T-helper 1 cell treated with Interleukin-12 subunit alpha and Interleukin-12 subunit beta and Interleukin-4 antibody, amounts not matched to agents 30 μg/mL and 1 μg/mL, for 36 hours (primary cell): ENCODE results near the gene XPO5.

Experiments used
- H3K27ac Mint-ChIP-seq: one replicate; pipeline ENCODE4 v1.8.0; 2021; ENCODE audit warnings: mild to moderate bottlenecking, mixed read lengths
- H3K27me3 Mint-ChIP-seq: one replicate; pipeline ENCODE4 v1.8.0; 2021; ENCODE audit warnings: low read depth, mixed read lengths
- H3K36me3 Mint-ChIP-seq: one replicate; pipeline ENCODE4 v1.8.0; 2021; ENCODE audit warnings: low read depth, mixed read lengths
- H3K4me1 Mint-ChIP-seq: one replicate; pipeline ENCODE4 v1.8.0; 2021; ENCODE audit warnings: low read depth, mixed read lengths
- H3K4me3 Mint-ChIP-seq: one replicate; pipeline ENCODE4 v1.8.0; 2021; ENCODE audit warnings: mild to moderate bottlenecking, moderate library complexity, mixed read lengths
- H3K9me3 Mint-ChIP-seq: one replicate; pipeline ENCODE4 v1.8.0; 2021; ENCODE audit warnings: mixed read lengths

The XPO5 gene

DNA sequence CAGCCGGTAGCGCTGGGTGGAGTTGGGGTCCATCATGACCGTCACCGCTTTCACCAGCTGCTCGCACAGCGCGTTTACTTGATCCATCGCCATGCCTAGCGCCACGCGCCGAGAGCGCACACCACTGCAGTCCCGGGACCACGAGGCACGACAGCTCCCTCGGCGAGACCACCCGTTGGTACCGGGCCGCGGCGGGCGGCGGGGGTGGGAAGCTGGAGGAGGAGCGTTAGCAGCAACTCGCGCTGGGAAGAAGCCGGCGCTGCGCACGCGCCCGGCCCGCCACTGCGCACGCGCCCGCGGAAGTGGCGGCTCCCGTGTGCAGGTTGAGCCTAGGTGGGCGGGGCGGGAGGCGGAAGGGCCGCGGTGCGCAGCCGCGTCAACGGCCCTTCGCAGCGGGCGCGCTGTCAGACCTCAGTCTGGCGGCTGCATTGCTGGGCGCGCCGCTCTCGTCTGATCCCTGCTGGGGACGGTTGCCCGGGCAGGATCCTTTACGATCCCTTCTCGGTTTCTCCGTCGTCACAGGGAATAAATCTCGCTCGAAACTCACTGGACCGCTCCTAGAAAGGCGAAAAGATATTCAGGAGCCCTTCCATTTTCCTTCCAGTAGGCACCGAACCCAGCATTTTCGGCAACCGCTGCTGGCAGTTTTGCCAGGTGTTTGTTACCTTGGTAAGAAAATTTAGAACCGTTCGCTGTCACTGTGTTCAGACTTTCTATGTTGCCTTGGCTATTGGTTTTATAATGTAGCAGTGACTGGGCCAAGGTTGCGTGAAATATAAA, at the start of gene XPO5, which contains the start of gene POLH:
XPO5 (minus strand) TSS at position 267 of the 780 bp plus-strand sequence; CDS start at position 93, 174 bp downstream.
POLH (plus strand) TSS at position 414 of the 780 bp plus-strand sequence. CDS start 6,135 bp downstream, outside the sequence.
- H3K9me3 Mint-ChIP-seq = no peaks in the 10 kb centered on the region
- no peaks in the 10 kb centered on the region for H3K27me3 Mint-ChIP-seq
- H3K36me3 Mint-ChIP-seq = peaks cover 29% of the 10 kb centered on the region
- H3K27ac Mint-ChIP-seq = peak within 1 kb of the TSS; percentile 92
- H3K4me3 Mint-ChIP-seq = peak within 1 kb of the TSS; percentile 97
- H3K4me1 Mint-ChIP-seq = peaks cover 40% of the 10 kb centered on the region

DNA sequence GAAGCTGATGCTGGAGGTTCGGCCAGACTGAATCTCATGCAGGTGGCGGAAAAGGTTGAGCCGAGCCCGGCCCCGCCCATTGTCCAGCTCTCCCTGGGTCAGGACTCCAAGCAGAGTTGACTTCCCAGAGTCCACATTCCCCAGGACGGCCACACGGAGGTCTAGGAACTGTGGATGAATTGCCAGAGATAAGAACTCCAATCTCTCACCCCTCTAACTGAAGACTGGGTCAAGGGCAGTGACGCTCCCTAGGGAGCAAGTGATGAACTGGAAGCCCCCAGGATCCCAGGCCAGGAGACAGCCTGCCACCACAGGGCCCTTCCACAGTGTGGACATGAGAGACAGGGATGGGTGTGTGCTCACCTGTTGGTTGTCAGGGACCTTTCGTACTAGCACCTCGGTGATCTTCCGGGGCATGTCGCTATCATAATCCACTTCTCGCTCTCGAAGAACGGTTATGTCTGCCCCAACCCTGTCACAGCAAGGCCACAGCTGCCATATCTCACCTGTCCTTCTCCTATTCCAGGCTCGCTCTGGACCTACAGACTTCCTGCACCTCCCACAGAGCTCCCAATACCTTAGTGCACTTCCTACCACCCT, 49.7 kb upstream of the XPO5 start:
- H3K9me3 Mint-ChIP-seq = no peaks in the 10 kb centered on the region
- peak overlapping the region; percentile 27 for H3K27ac Mint-ChIP-seq
- H3K27me3 Mint-ChIP-seq = no peaks in the 10 kb centered on the region
- peaks cover 37% of the 10 kb centered on the region for H3K4me1 Mint-ChIP-seq
- no peak overlapping the region for H3K4me3 Mint-ChIP-seq
- peaks cover 40% of the 10 kb centered on the region for H3K36me3 Mint-ChIP-seq

DNA sequence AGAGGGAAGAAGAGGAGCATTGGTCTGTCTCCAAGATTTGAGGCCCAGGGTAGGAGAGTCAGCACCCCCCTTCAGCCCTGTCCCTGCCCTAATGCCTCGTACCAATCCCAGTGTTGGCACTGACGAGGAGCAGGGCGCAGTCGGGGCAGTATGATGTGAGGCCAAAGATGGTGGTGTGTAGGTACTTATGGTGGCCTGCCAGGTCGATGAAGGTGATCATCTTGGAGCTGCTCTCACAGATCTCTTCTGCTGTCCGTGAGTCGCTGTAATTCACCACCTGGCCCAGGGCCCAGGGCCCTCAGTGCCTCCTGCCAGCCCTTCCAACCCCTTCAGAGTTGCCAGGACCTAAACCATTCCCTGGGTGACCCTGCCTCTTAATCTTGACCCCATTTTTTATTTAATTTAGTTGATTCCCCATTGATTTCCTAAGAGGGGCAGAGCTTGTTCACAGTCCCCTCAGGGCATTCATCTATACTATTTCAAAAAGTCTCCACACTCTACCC, 49.0 kb upstream of the XPO5 start:
- H3K36me3 Mint-ChIP-seq = peaks cover 40% of the 10 kb centered on the region
- no peaks in the 10 kb centered on the region for H3K9me3 Mint-ChIP-seq
- no peak overlapping the region for H3K4me3 Mint-ChIP-seq
- H3K27me3 Mint-ChIP-seq = no peaks in the 10 kb centered on the region
- no peak overlapping the region for H3K27ac Mint-ChIP-seq
- peaks cover 31% of the 10 kb centered on the region for H3K4me1 Mint-ChIP-seq

DNA sequence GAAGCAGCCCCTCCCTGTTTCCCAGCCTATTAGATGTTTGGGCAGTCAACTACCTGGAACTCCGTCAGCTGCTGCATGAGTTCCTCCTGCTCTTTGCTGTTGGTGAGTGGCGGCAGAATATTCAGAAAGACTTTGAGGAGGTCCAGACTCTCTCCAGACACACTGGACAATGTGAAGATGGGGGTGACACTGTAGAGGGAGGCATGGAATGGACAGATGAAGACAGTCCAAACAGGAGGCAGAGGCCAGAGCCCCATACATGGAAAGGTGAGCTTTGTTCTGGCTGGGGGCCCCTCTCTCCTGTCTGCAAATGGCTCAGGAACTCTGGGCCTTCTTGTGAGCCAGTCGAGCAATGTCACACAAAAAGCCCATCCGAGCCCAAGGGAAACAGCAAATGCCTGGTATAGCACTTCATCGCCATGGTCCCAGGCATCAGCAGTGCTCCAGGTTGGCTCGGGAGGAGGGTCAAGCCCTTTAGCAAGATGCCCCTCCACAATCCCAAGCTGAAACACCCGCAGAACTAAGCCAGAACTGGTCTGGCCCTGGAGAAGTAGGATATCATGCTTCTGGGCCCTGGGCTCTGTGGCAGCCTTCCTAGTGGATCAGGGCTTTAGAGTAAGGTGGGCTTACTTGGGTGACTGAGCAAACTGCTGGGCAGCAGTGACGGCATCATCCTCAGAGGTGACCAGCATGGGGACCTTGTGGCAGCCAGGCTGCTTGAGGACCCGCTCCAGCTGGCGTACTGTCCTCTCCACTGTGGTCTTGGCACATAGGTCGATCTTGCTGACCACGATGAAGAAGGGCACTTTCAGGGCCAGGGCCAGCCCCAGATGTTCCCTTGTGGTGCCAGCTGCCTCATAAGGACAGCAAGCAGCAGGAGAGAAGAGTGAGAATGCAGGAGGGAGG, 48.3 kb upstream of the XPO5 start:
- Mint-ChIP-seq H3K27me3 (no peaks in the 10 kb centered on the region), H3K27ac (no peak overlapping the region), H3K4me1 (peaks cover 29% of the 10 kb centered on the region), H3K9me3 (no peaks in the 10 kb centered on the region), H3K36me3 (peaks cover 42% of the 10 kb centered on the region), H3K4me3 (no peak overlapping the region)

DNA sequence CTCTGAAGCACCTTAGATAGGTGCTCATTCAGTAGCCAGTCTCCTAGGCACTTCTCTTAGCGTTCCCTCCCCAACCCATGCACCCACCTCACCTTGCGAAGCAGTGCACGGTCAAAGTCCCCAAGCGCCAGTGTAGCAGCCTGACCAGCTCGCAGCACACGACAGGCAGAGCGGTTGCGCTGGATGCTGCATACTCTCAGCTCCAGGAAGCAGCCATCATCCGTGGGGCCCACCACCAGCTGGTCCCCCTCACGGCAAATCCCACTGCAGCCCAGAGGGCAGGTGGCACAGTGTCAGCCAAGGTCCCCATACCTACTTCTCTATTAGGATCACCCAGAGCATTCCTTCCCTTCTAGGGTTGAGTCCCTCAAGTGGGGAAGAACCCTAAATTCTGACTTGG, 46.7 kb upstream of the XPO5 start:
- Mint-ChIP-seq H3K4me3 (no peak overlapping the region), H3K9me3 (no peaks in the 10 kb centered on the region), H3K4me1 (peaks cover 19% of the 10 kb centered on the region), H3K27ac (peak overlapping the region; percentile 19), H3K27me3 (no peaks in the 10 kb centered on the region), H3K36me3 (peaks cover 39% of the 10 kb centered on the region)

DNA sequence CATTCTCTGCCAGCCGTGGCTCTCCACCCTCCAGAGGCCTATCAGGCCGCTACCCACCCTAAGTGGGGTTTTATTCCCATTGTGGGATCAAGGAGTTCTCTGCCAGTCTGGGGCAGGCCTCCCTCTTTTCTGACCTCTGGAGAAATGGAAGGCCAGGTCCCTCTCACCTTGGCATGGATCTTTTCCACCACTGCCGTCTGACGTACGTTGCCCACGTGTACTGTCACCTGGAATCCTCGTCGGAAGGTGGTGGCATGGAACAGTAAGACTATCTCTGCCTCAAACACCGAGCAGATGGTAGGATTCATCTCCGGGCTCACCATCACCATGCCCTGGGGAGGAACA, 46.0 kb upstream of the XPO5 start:
- H3K27ac Mint-ChIP-seq = peak overlapping the region; percentile 5

DNA sequence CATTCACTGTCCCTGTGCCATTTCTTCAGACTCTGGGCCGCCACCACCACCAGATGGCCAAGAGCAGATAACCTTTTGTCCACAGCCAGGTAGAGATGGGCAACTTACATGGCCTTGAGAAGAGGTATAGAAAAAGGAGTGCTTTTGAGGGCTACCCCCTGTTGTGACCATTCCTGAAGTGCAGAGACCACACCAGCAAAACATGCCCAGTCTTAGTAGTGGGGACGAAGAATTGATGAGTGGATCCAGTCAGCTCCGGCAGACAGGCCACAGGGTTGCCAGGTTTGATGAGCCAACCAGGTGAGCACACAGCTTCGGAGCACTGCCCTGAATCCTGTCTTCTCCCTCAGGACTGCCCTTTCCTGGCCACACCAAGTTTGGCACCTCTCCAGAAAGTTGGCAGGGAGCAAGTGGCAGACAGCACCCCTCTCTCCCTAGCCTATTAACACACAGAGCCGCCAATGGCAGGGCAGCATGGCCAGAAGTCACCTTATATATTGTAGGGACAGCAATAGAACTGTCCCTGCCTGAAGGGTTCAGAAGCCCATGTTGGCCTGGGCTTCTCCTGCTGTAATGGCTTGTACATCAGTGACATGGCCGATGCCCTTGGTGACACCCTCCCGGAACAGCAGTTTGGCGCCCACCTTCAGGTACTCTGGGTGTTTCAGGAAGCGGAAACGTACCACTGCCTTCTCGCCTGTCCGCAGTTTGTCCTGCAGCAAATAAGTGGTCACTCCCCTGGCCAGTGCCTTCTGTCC, 45.4 kb upstream of the XPO5 start:
- Mint-ChIP-seq H3K27ac (no peak overlapping the region), H3K4me1 (peaks cover 6% of the 10 kb centered on the region)

More for the DNA sequence above, 46.0 kb upstream of the XPO5 start:
- Mint-ChIP-seq H3K4me1 (peaks cover 11% of the 10 kb centered on the region), H3K36me3 (peaks cover 35% of the 10 kb centered on the region), H3K4me3 (no peak overlapping the region), H3K27me3 (no peaks in the 10 kb centered on the region), H3K9me3 (no peaks in the 10 kb centered on the region)

DNA sequence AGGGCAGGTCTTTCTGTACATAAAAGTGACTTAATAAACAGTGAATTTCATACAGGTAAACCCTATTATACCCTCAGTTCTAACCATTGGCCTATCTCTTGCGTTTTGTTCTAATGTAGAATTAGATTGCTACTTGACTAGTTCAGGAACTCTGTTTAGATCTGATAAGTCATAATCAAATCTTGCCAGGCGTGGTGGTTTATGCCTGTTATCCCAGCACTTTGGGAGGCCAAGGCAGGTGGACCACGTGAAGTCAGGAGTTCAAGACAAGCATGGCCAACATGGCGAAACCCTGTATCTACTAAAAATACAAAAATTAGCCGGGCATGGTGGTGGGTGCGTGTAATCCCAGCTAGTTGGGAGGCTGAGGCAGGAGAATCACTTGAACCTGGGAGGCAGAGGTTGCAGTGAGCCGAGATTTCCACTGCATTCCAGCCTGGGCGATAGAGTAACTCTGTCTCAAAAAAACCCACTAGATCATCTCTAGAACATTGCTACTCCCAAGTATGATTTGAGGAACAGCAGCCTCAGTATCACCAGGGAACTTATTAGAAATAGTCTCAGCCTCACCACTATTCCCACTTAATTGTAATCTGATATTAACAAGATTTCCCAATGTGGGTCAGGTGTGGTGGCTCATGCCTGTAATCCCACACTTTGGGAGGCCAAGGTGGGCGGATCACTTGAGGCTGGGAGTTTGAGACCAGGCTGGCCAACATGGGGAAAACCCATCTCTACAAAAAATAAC, 41.1 kb upstream of the XPO5 start:
- H3K27me3 Mint-ChIP-seq = no peaks in the 10 kb centered on the region
- H3K36me3 Mint-ChIP-seq = peaks cover 22% of the 10 kb centered on the region
- H3K27ac Mint-ChIP-seq = no peak overlapping the region
- no peaks in the 10 kb centered on the region for H3K4me1 Mint-ChIP-seq
- H3K4me3 Mint-ChIP-seq = no peak overlapping the region
- H3K9me3 Mint-ChIP-seq = no peaks in the 10 kb centered on the region

More for the DNA sequence above, 45.4 kb upstream of the XPO5 start:
- Mint-ChIP-seq H3K4me3 (no peak overlapping the region), H3K36me3 (peaks cover 38% of the 10 kb centered on the region), H3K27me3 (no peaks in the 10 kb centered on the region), H3K9me3 (no peaks in the 10 kb centered on the region)

DNA sequence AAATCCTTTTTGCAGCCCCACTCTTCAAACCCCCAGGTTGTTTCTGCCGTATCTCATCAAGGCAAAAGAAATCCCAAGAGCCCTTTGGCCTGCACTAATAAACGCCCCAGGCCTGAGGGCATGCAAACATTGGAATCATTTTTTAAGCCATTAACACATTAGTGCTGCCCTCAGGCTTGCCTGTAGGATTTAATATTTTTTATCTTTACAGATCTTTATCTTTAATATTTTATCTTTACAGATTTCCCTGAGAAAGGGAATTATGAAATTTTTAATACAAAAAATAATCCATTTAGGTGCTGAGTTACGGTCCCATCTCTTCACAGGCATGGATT, 38.5 kb upstream of the XPO5 start:
- H3K36me3 Mint-ChIP-seq = peaks cover 25% of the 10 kb centered on the region
- H3K27me3 Mint-ChIP-seq = no peaks in the 10 kb centered on the region
- no peaks in the 10 kb centered on the region for H3K4me1 Mint-ChIP-seq
- H3K9me3 Mint-ChIP-seq = no peaks in the 10 kb centered on the region
- H3K27ac Mint-ChIP-seq = no peak overlapping the region
- no peak overlapping the region for H3K4me3 Mint-ChIP-seq

DNA sequence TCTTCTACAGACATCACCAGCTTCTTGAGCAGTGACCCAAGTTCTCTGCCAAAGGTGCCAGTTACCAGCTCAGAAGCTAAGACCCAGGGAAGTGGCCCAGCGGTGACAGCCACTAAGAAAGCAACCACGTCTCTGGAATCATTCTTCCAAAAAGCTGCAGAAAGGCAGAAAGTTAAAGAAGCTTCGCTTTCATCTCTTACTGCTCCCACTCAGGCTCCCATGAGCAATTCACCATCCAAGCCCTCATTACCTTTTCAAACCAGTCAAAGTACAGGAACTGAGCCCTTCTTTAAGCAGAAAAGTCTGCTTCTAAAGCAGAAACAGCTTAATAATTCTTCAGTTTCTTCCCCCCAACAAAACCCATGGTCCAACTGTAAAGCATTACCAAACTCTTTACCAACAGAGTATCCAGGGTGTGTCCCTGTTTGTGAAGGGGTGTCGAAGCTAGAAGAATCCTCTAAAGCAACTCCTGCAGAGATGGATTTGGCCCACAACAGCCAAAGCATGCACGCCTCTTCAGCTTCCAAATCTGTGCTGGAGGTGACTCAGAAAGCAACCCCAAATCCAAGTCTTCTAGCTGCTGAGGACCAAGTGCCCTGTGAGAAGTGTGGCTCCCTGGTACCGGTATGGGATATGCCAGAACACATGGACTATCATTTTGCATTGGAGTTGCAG, 38.0 kb upstream of the XPO5 start:
- Mint-ChIP-seq H3K4me1 (peaks cover 2% of the 10 kb centered on the region), H3K9me3 (no peaks in the 10 kb centered on the region), H3K36me3 (peaks cover 26% of the 10 kb centered on the region), H3K4me3 (no peak overlapping the region), H3K27me3 (no peaks in the 10 kb centered on the region), H3K27ac (no peak overlapping the region)

DNA sequence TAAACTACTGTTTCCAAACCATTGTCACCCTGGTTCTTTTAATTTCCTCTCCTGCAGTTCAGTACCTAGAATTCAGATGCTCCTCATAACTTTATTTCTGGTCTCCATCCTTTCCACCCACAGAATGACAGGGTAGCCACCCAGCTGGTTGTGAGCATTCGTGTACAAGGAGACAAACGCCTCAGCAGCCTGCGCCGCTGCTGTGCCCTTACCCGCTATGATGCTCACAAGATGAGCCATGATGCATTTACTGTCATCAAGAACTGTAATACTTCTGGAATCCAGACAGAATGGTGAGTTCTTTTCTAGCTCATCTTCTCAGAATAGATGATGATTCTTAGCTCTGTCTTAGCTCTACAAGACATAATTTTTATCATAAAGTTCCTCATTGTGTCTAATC, 34.6 kb upstream of the XPO5 start:
- Mint-ChIP-seq H3K27ac (no peak overlapping the region), H3K9me3 (no peaks in the 10 kb centered on the region), H3K4me3 (no peak overlapping the region), H3K4me1 (peaks cover 9% of the 10 kb centered on the region), H3K36me3 (peaks cover 33% of the 10 kb centered on the region), H3K27me3 (no peaks in the 10 kb centered on the region)

DNA sequence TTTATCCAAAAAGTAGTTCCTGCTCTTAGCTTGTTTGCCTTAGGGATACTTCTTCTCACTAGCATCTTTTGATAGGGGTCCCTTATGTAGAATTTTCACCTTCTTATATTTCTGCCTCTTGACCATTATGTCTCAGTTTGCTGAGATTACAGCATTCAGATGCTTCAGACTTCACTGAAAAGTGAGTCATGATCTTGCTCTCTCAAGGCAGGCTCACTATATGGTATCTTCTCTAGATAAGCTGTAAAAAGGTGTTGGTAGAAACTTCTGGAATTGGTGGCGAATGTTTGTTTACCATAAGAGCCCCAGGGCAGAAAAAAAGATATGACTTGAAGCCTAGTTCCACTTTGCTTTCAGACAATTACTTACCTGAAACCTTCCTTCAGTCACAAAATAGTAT, 33.6 kb upstream of the XPO5 start:
- Mint-ChIP-seq H3K36me3 (peaks cover 37% of the 10 kb centered on the region), H3K9me3 (no peaks in the 10 kb centered on the region), H3K27ac (no peak overlapping the region), H3K4me3 (no peak overlapping the region), H3K4me1 (peaks cover 9% of the 10 kb centered on the region), H3K27me3 (no peaks in the 10 kb centered on the region)

DNA sequence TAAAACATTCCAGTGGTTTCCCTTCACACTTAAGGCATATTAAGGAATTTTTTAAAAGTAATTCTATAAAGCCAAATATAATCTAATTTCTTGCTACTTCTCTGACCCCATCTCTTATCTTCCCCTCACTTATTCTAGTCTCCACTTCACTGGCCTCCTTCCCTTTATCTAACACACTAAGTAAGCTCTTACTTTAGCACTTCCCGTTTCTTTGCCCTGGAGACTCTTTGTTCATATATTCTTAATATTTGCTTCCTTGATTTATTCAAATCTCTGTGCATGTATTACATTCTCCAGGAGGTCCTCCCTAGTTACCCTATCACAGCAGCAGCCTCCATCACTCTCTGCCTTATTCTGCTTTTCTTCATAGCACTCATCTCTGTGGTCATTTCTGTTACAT, 33.0 kb upstream of the XPO5 start:
- Mint-ChIP-seq H3K36me3 (peaks cover 37% of the 10 kb centered on the region), H3K27me3 (no peaks in the 10 kb centered on the region), H3K4me3 (no peak overlapping the region), H3K4me1 (peaks cover 9% of the 10 kb centered on the region), H3K27ac (peak overlapping the region; percentile 4), H3K9me3 (no peaks in the 10 kb centered on the region)
